Osteoblast (primary cell): ENCODE results near the gene PTPRN2. TPM values are rescaled to one million over a fixed set of nuclear protein-coding genes. Genes with fewer than 3 reads are reported as not detected.

ENCODE experiments used
- DNase-seq: peaks from one replicate; pipeline ENCODE4 v3.0.0; 2011; ENCODE audit warnings: low spot score, mixed read lengths; ENCODE audit not compliant: insufficient read length; ENCODE audit errors: missing footprints
- H2AFZ ChIP-seq: 2 replicates; pipeline ENCODE4 v1.6.0; 2011; ENCODE audit warnings: mild to moderate bottlenecking, low read length
- H3K27ac ChIP-seq: 2 replicates; pipeline ENCODE4 v1.5.1; 2011; ENCODE audit warnings: mild to moderate bottlenecking, low read depth, low read length, moderate library complexity
- H3K27me3 ChIP-seq: 2 replicates; pipeline ENCODE4 v1.6.0; 2012; ENCODE audit warnings: mild to moderate bottlenecking, control low read depth, inconsistent platforms, low read length, moderate library complexity; ENCODE audit not compliant: insufficient read depth
- H3K36me3 ChIP-seq: 2 replicates; pipeline ENCODE4 v1.5.1; 2011; ENCODE audit warnings: mild to moderate bottlenecking, low read length, control low read depth, moderate library complexity; ENCODE audit not compliant: insufficient read depth
- H3K4me1 ChIP-seq: 2 replicates; pipeline ENCODE4 v1.5.1; 2011; ENCODE audit warnings: mild to moderate bottlenecking, low read length, control low read depth, moderate library complexity; ENCODE audit not compliant: insufficient read depth
- H3K4me2 ChIP-seq: 2 replicates; pipeline ENCODE4 v1.6.0; 2011; ENCODE audit warnings: mild to moderate bottlenecking, low read length; ENCODE audit not compliant: insufficient read depth
- H3K4me3 ChIP-seq: fragments of 200-600 bp; sonication (generic); 3 replicates; pipeline ENCODE4 v1.5.1; 2012; ENCODE audit warnings: mild to moderate bottlenecking, low read length, inconsistent platforms; ENCODE audit not compliant: insufficient read depth
- H3K79me2 ChIP-seq: 2 replicates; pipeline ENCODE4 v1.6.0; 2012; ENCODE audit warnings: mild to moderate bottlenecking, low read length, control low read depth, inconsistent platforms; ENCODE audit not compliant: insufficient read depth
- H3K9me3 ChIP-seq: 2 replicates; pipeline ENCODE4 v1.5.1; 2011; ENCODE audit warnings: low read depth, low read length, control low read depth
- H4K20me1 ChIP-seq: 2 replicates; pipeline ENCODE4 v1.6.0; 2012; ENCODE audit warnings: mild to moderate bottlenecking, low read length, control low read depth; ENCODE audit not compliant: insufficient read depth
- CTCF ChIP-seq: IDR thresholded peaks from 2 replicates; pipeline ENCODE4 v1.5.1; 2011; ENCODE audit warnings: mild to moderate bottlenecking, low read depth, low read length, moderate library complexity; ENCODE audit errors: extremely low read depth
- total RNA-seq: library from RNA; depleted of rRNA; stranded (reverse); fragments of >200 nt; gene quantifications from 2 replicates; pipeline ENCODE4 v1.2.3, GENCODE V29; 2012

The PTPRN2 gene
- total RNA-seq, 1 donor: 0.36 TPM

- no peaks in the 10 kb centered on the region for H3K9me3 ChIP-seq
Observed at GRCh38 chr7:157519798-157520244, 1067.8 kb downstream of the PTPRN2 start.

GRCh38 chr7:157519246-157519645 is 1068.4 kb downstream of the PTPRN2 start:
- Histone ChIP-seq H4K20me1 (no peaks in the 10 kb centered on the region), H3K27ac (no peak overlapping the region), H3K79me2 (no peaks in the 10 kb centered on the region), H3K36me3 (no peaks in the 10 kb centered on the region), H3K9me3 (no peaks in the 10 kb centered on the region), H2AFZ (no peak overlapping the region), H3K4me2 (no peak overlapping the region), H3K4me1 (no peaks in the 10 kb centered on the region), H3K4me3 (no peak overlapping the region), H3K27me3 (no peaks in the 10 kb centered on the region)
- TF ChIP-seq CTCF: no peak
- peak; percentile 80 for DNase-seq

More at GRCh38 chr7:157519798-157520244, 1067.8 kb downstream of the PTPRN2 start:
- DNase-seq: peak; percentile 75
- no peaks in the 10 kb centered on the region for H3K79me2 ChIP-seq
- no peaks in the 10 kb centered on the region for H3K4me1 ChIP-seq
- H3K4me2 ChIP-seq: no peak overlapping the region
- no peaks in the 10 kb centered on the region for H3K36me3 ChIP-seq
- no peaks in the 10 kb centered on the region for H3K27me3 ChIP-seq
- H3K4me3 ChIP-seq: no peak overlapping the region
- no peak overlapping the region for H3K27ac ChIP-seq
- no peak overlapping the region for H2AFZ ChIP-seq
- no peaks in the 10 kb centered on the region for H4K20me1 ChIP-seq
- no peak for TF ChIP-seq CTCF

- Histone ChIP-seq H3K9me3 (no peaks in the 10 kb centered on the region), H3K4me2 (no peak overlapping the region), H3K36me3 (no peaks in the 10 kb centered on the region), H4K20me1 (no peaks in the 10 kb centered on the region), H3K4me1 (no peaks in the 10 kb centered on the region), H2AFZ (no peak overlapping the region), H3K27me3 (no peaks in the 10 kb centered on the region), H3K79me2 (no peaks in the 10 kb centered on the region), H3K4me3 (no peak overlapping the region), H3K27ac (no peak overlapping the region)
- peak; percentile 53 for DNase-seq
- no peak for TF ChIP-seq CTCF
Observed at GRCh38 chr7:157518514-157519175, 1069.0 kb downstream of the PTPRN2 start.

GRCh38 chr7:157517782-157518513 is 1069.7 kb downstream of the PTPRN2 start:
- H4K20me1 ChIP-seq: no peaks in the 10 kb centered on the region
- no peak overlapping the region for H3K4me3 ChIP-seq
- H3K79me2 ChIP-seq: no peaks in the 10 kb centered on the region
- no peak for TF ChIP-seq CTCF
- H3K36me3 ChIP-seq: no peaks in the 10 kb centered on the region
- H3K4me2 ChIP-seq: no peak overlapping the region
- no peaks in the 10 kb centered on the region for H3K27me3 ChIP-seq
- H3K9me3 ChIP-seq: no peaks in the 10 kb centered on the region
- no peaks in the 10 kb centered on the region for H3K4me1 ChIP-seq
- no peak overlapping the region for H2AFZ ChIP-seq
- DNase-seq: peak; percentile 59
- H3K27ac ChIP-seq: no peak overlapping the region
